ENCODE measurements around the gene ZFHX3.

- TF ChIP-seq CTCF (IDR thresholded peaks at IDR 0.05; ENCODE audit: low read depth, low read length) (no peak), EZH2phosphoT487 (IDR thresholded peaks at IDR 0.05; ENCODE audit: low read depth) (no peak)
These were observed 56.7 kb downstream of the ZFHX3 start for GRCh38 chr16:72991211-72991610.
